Measurements from ENCODE around the gene NTF3. TPM values are rescaled to one million over a fixed set of nuclear protein-coding genes. Genes with fewer than 3 reads are reported as not detected.

The NTF3 gene
- total and polyA plus RNA-seq, 9 of the 15 experiments (the other 6 are each of a cell fraction or from before 2014, with no cell fraction given) = not detected

DNA sequence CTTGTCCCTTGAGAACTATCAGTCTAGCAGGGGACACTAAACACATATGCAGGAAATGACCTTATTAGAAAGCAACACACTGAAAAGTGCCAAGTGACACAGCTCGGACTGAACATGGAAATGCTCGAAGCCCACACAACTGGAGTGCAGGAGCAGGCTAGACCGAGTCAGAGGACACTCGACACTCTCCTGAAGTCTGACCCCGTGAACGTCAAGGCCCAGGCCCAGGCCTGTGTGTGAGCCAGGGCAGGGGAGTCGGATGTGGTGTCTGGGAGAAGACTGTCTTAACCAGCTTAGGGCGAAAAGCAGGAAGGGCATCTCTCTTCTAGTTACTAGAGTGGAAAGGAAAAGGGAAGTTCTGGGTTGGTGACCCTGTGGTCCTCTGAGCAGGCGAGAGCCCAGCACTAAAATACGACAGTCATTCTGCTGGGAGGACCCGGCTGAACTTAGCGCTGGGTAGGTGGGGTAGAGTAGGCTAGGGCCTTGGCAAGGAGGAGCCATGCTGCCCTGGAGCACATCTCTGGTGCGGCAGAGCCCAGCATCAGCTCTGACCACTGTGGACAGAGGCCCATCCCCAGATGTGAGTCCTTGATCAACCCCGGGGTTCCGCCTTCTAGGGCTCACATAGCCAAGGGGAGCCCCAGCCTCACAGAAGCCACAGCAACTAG lies 93.0 kb downstream of the NTF3 start:
- Histone ChIP-seq H3K4me3 (no peak overlapping the region), H3K27me3 (ENCODE audit: control insufficient read depth in 2 of 2, insufficient read depth in 2 of 2, low read length in 2 of 2) (peaks cover 0 to 35% of the 10 kb centered on the region in 2 experiments; a peak in 2 of 5 replicates), H3K9me1 (ENCODE audit: control insufficient read depth, insufficient read depth, low read length) (no peaks in the 10 kb centered on the region), H3K4me2 (ENCODE audit: insufficient read depth, low read length) (no peak overlapping the region), H3K36me3 (ENCODE audit: control insufficient read depth, insufficient read depth, low read length) (no peaks in the 10 kb centered on the region), H3K79me2 (ENCODE audit: control insufficient read depth, insufficient read depth, low read length) (no peaks in the 10 kb centered on the region), H3K9ac (ENCODE audit: insufficient read depth in 1 of 2, low read depth in 2 of 2, low read length in 2 of 2) (no peak overlapping the region), H3K4me1 (replicated peaks in 1 of 2; ENCODE audit: control insufficient read depth in 2 of 2, insufficient read depth in 2 of 2, low read length in 2 of 2) (no peaks in the 10 kb centered on the region; a peak in 1 of 5 replicates), H3K27ac (ENCODE audit: extremely low read depth, low read depth, low read length) (no peak overlapping the region), H2AFZ (ENCODE audit: low read depth, low read length) (no peak overlapping the region), H3K9me3 (replicated peaks; ENCODE audit: control insufficient read depth, insufficient read depth, low read depth, low read length) (no peaks in the 10 kb centered on the region), H4K20me1 (replicated peaks; ENCODE audit: control insufficient read depth, insufficient read depth, low read length) (no peaks in the 10 kb centered on the region)
- no peak for DNase-seq (ENCODE audit: extremely low read depth in 1 of 4, low spot score in 3 of 4)
- WGBS (ENCODE audit: insufficient coverage, low coverage, missing lambda C conversion rate) = 0% methylated on average over 6 of the region's 15 CpGs
- ChIA-PET CTCF (ENCODE audit: low intra/inter-chr PET ratio) (no interaction called here), POLR2A (interaction anchor here (1.4 kb wide), 1 partner anchor 14 kb away, joined by 3 read pairs; no protein-coding TSS in a partner anchor)
- no peak for FAIRE-seq
- BruUV-seq (replicated peaks) = no TSS peak
- TF ChIP-seq, protein P1, sequence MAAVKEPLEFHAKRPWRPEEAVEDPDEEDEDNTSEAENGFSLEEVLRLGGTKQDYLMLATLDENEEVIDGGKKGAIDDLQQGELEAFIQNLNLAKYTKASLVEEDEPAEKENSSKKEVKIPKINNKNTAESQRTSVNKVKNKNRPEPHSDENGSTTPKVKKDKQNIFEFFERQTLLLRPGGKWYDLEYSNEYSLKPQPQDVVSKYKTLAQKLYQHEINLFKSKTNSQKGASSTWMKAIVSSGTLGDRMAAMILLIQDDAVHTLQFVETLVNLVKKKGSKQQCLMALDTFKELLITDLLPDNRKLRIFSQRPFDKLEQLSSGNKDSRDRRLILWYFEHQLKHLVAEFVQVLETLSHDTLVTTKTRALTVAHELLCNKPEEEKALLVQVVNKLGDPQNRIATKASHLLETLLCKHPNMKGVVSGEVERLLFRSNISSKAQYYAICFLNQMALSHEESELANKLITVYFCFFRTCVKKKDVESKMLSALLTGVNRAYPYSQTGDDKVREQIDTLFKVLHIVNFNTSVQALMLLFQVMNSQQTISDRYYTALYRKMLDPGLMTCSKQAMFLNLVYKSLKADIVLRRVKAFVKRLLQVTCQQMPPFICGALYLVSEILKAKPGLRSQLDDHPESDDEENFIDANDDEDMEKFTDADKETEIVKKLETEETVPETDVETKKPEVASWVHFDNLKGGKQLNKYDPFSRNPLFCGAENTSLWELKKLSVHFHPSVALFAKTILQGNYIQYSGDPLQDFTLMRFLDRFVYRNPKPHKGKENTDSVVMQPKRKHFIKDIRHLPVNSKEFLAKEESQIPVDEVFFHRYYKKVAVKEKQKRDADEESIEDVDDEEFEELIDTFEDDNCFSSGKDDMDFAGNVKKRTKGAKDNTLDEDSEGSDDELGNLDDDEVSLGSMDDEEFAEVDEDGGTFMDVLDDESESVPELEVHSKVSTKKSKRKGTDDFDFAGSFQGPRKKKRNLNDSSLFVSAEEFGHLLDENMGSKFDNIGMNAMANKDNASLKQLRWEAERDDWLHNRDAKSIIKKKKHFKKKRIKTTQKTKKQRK (IDR thresholded peaks at IDR 0.05; ENCODE audit: borderline replicate concordance, low read depth, low read length) = no peak
- no peak for ATAC-seq
- in situ Hi-C loops (cut with MboI) (no loop called here), intact Hi-C loops (cut with micrococcal nuclease) (no loop called here)

Measured in K562 (cell line).